HG02763 (cell line): ENCODE results near the gene GAPDH.
"Not testable (repeated sequence)": the region's sequence is repeated elsewhere in the genome, so short reads cannot be mapped to it uniquely, and the experiment has no call there.

ENCODE experiments used
- ATAC-seq: cut with Tn5 transposase; IDR thresholded peaks from one replicate; pipeline ENCODE4 v1.9.1; 2021; ENCODE audit warnings: mild to moderate bottlenecking, moderate library complexity; ENCODE audit not compliant: unreplicated experiment

Gene GAPDH

GRCh38 chr12:6541371-6542165 lies 7.3 kb downstream of the GAPDH start:
- no peak for ATAC-seq

- ATAC-seq: no peak
Measured at GRCh38 chr12:6542209-6543009, 8.1 kb downstream of the GAPDH start.

DNA sequence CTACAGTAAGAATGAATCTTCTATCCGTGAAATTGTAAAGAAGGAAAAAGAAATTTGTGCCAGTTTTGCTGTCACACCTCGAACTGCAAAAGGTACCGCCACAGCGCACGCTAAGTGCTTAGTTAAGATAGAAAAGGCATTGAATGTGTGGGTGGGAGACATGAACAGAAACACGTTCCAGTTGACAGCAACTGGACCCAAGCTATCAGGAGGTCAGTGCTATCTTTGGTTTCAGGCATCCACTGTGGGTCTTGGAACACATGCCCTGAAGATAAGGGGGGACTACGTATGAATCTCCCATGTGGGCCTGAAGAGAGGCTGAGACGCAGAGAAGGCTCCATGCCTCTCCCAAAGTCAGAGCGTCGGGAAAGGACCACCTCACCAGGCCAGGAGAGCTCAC lies 11.7 kb downstream of the GAPDH start:
- ATAC-seq: no peak

DNA sequence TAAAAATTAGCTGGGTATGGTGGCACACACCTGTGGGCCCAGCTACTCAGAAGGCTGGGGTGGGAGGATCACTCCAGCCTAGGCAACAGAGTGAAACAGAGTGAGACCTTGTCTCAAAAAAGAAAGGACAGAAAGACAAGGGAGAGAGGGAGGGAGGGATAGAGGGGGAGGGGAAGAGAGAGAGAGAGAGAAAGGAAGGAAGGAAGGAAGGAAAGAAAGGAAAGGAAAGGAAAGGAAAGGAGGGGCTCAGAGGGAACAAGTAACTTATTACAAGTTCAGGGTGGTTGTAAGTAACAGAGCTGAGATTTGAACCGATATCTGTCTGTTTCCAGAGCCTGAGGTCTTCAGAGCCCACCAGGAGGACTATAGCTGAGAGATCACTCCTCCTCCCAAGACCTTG lies 13.2 kb downstream of the GAPDH start:
- no peak for ATAC-seq

- no peak for ATAC-seq
Measured at GRCh38 chr12:6547987-6548386, 13.7 kb downstream of the GAPDH start.

DNA sequence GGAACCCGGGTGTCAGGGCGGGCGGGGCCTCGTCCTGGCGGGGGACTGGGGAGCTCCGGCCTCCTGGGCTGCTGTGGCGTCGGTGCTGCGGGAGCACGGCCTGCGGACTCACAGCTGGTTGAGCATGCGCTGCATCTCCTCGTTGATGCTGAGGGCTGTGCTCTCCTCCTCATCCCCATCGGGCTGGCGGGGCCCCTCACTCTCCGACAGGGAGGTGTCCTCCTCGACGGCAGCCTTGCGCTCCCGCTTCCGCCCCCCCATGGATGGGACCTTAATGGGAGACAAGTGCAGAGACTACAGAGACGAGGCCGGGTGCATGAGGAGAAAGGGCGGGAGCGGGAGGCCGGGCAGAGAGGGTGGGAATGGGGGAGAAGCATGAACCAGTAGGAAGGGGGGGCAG lies 14.2 kb downstream of the GAPDH start:
- no peak for ATAC-seq

DNA sequence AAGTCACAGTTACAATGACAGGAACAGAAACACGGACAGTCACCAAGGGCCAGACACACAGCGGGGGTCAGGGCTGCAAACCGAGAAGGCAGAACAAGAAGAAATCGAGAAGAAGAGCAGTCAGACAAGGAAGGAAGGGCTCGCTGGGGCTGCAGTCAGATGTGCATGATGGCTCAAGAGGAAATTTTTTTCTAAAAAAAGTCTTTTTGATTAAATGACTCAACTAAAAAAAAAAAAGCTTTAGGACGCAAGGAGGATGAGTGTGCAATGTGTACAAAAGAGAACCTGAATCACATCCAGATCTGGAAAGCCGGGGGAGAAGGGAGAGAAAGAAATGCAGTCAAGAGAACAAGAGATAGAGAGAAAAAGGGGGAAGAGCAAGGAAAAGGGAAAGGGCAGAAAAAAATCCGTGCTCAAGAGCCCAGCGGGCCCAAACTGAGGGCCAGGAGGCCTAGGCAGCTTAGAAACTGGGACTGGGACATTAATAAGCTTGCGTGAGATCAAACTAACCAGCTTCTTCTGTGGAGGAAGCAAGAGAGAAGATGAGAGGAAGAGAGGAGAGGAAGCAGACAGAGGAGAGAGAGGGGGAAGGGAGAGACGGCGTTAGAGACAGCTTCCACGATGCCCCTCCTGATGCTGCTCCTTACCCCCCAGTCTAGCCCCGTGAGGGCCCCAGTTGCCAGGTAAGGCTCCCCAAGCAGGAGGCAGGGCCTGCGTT lies 14.8 kb downstream of the GAPDH start:
- no peak for ATAC-seq

DNA sequence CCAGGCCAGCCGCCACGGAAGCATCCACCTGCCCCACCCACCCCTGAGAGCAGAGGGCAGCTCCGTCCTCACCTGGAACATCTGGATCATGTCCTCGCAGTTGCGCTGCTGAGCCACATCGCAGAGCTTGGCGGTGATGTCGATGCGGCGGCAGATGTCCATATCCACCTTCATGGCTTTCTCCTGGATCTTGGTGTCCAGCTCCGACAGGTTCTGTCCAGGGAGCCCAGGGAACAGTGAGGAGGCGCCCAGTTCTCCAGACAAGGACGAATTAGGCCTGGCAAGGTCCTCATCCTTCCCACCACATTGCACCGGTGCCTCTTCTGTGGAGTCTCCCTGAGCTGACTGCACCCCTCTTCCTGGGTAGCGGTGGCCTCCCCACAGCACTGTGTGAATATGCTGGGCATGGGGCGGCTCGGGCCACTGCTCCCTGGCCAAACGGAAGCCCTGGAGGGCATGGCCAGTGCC lies 15.4 kb downstream of the GAPDH start:
- no peak for ATAC-seq

- no peak for ATAC-seq
Measured at GRCh38 chr12:6550294-6551062, 16.2 kb downstream of the GAPDH start.

GRCh38 chr12:6551063-6551461 lies 16.7 kb downstream of the GAPDH start:
- no peak for ATAC-seq

DNA sequence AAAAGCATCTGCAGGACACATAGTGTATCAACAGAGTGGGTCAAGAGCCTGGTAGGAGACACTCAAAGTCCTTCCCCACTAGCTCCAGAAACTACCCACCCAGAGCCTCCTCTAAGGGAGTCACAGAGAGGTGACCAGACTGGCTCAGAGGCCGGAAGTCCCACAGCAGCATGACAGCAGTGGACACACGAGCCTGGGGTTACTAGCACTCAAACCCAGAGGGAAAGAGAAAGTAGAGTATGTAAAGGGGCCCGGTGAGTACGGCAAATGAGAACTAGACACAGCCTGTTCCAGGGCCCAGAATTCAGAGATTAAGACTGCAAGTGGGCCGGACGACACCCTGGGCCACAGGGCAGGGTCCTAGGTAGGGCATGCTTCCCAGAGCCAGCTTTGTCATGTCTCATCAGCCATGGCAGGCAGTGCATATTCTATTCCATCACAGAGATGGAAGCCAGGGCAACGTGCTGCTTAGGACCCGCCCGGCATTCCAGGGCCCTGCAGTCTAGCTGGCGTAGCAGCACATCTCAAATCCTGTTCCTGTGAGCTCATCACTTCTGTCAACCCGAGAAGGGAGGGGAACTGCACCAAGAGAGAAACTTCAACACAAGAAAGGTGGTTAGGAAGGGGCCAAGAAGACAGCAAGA lies 17.3 kb downstream of the GAPDH start:
- no peak for ATAC-seq

GRCh38 chr12:6552140-6552551 lies 17.8 kb downstream of the GAPDH start:
- no peak for ATAC-seq

DNA sequence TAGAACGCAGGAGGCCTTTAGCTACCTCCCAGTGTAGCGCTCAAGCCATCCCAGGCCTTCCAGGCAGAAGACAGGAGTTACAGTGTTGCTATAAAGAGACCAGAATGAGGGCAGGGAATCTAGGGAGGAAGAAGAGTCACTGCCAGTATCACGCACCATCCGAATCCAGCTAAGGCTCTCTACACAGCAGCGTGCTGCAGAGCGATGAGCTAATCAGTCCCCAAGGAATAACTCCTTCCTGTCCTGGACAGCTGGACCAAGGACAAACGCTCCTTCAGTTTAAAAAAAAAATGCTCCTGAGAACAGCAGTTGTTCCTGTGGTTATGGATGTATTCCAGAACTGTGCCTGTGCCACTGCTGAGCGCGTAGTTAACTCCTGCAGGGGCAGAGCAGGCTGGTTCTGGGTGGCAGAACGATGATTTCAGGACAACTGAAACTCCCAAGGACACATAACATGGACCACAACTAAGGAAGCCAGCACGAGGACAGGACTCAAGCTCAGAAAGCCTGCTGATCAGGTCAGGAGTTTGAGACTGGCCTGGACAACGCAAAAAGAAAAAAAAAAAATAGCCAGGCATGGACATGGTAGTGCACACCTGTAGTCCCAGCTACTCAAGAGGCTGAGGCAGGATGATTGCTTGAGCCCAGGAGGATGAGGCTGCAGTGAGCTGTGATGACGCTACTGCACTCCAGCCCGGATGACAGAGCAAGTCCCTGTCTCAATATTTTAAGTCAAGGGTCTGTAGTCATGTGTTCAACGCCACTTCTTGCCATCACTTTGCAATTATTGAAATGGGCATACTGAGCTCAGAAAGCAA lies 18.9 kb downstream of the GAPDH start:
- ATAC-seq: no peak

GRCh38 chr12:6554168-6555017 lies 20.1 kb downstream of the GAPDH start:
- ATAC-seq: peak; percentile 43

- peak; percentile 16 for ATAC-seq
Measured at GRCh38 chr12:6555018-6555691, 20.8 kb downstream of the GAPDH start.

GRCh38 chr12:6556496-6556817 lies 22.1 kb downstream of the GAPDH start:
- ATAC-seq: not testable (repeated sequence)

DNA sequence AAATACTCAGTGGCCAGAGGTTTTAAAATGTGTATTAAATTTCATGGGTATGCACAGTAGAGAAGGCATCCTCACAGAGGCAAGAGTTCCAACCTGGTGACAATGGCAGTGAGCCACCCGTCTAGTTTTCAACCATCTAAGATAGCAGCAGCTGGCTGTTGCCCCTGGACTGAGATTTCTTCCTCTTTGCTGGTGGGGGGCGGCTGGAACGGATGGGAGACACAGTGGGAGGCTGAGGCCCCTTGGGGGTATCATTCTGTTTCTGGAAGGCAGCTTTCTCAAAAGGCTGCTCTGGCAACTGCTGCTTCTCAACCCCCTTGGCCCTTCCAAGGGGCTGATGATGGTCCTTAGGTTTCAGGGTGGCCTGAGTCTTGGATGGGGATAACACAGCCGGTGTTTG lies 22.5 kb downstream of the GAPDH start:
- ATAC-seq: no peak
